Measurements from ENCODE around the gene CDSN.
A peak's percentile ranks its signal among the peaks of the same experiment; 100 is the strongest.
"Not testable (repeated sequence)": the region's sequence is repeated elsewhere in the genome, so short reads cannot be mapped to it uniquely, and the experiment has no call there.

CDSN gene, protein sequence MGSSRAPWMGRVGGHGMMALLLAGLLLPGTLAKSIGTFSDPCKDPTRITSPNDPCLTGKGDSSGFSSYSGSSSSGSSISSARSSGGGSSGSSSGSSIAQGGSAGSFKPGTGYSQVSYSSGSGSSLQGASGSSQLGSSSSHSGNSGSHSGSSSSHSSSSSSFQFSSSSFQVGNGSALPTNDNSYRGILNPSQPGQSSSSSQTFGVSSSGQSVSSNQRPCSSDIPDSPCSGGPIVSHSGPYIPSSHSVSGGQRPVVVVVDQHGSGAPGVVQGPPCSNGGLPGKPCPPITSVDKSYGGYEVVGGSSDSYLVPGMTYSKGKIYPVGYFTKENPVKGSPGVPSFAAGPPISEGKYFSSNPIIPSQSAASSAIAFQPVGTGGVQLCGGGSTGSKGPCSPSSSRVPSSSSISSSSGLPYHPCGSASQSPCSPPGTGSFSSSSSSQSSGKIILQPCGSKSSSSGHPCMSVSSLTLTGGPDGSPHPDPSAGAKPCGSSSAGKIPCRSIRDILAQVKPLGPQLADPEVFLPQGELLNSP

DNA sequence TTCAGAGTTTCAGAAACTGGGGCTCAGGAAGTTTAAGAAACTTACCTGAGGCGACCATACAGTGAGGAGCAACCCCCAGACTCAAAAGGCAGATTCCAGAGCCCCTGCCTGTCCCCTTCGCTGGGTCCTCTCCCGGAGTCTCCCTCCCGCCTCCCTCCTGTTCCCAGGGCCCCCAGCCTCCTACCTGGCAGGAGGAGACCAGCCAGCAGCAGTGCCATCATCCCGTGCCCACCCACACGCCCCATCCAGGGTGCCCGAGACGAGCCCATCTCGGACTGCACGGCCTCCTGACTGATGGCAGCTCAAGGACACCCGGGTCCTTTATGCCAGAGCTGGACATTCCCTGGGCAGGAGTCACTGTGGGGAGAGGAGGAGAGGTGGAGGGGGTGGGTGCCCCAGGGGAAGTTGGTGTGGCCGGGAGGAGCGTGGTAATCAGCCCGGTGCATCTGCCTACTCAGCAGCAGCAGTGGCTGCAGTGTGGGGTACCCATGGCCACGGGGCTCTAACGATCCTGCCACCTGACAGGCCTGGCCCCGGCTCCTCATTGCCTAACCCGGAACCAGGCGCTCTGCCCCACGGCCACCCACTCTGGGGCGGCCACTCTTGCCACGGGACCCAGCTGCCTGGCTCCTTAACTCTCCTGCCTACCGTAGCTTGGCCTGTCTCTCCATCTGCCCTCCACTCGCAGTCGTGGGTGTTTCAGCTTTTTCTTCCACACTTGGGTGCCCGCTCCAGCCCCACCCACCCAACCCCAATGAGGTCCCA lies at the start of gene CDSN:
TSS of gene CDSN (minus strand) at position 296 of the 765 bp plus-strand sequence. CDS start at position 269, 27 bp downstream.
- DNase-seq (ENCODE audit: low spot score): no peak

DNA sequence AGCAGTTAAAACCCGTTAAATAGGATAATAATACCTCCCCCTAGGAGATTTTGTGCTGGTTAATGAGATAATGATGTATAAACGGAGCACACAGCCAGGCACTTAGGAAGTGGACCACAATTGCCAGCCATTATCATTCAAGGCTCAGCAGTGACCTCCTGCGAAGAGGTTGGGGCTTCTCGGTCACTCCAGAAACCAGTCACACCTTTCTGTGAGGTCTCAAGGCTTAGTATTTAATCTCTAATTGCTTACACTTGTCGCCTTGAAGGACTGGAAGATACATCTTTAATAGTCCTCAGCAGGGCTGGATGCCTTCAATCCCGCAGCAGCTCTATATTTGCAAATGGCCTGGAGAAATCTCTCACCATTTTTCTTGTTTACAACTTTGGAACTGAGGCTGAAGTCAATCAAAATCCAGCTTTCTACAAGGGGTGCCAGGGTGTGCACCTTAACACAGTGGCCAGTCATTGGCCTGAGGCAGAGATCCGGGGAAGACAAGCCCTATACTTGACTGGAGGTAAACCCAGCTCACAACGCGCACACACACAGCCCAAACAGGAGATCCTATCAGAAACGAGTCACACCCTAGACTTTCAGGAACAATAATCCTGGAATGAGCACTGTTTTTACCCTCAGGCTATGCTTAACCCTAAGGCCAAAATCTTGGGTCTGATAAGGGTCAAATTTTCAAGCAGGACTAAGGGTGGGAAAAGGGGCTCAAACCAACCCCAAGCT lies 49.0 kb upstream of the CDSN start:
- DNase-seq (ENCODE audit: low spot score): no peak

DNA sequence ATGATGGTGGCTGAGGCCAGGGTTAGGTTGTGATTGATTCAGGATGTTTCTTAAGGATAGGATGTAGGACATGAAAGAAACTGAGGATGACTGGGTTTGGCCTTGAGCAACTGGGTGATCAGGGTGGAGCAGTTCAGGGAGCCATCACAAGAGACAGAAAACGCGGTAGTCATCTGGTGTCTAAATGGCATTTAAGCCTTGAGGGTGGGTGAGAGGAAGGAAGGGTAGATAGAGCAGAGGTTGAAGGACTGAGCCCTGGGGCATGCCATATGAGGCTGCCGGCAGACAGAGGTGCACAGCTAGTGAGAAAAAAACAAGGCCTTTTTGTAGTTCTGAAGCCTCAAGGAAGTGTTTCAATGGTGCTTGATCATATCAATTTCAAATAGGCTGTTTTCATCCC lies 48.4 kb upstream of the CDSN start:
- DNase-seq (ENCODE audit: low spot score): no peak

DNA sequence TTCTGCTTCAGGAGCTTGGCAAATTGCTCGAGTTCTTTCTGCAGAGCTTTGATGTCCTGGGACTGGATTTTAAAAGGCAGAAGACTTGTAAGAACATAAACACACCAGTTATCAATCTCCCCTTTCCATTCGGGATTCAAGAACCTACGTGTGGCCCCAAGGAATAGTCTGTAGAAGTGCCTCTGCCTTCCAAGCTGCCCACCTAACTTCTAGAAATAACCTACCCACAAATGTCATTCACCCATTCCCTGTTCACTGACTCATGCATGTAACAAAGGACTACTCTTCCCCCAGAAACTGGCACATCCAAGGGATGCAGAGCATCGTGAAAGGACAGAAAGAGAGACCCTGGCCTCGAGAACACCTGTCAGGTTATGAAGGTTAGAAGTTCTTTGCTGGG lies 45.7 kb upstream of the CDSN start:
- DNase-seq (ENCODE audit: low spot score): no peak

DNA sequence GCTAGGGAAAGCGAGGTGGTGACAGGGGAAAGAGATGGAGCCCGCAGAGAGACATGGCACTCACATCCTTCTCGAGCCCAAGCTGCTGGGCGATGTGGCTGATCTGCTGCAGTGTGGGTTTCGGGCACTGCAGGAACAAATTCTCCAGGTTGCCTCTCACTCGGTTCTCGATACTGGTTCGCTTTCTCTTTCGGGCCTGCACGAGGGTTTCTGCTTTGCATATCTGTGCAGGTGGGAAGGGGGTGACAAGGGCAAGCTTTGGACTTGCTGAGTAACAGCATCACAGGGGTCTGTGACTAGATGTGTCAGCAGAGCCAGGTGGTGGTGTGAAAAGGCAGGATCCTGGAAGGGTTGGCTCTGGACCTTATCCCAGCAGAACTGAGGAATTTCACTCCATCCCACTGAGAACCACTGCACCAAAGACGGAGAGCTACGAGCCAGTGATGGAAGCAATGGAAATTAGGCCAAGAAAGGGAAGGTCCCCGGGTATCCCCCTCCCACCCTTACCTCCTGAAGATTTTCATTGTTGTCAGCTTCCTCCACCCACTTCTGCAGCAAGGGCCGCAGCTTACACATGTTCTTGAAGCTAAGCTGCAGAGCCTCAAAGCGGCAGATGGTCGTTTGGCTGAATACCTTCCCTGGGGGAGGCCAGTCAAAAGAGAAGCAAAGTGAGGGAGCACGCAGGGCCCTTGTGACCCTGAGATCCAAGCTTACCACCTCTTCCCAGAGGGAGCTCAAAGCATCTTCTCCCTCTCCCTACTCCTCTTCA lies 45.0 kb upstream of the CDSN start:
- not testable (repeated sequence) for DNase-seq (ENCODE audit: low spot score)

DNA sequence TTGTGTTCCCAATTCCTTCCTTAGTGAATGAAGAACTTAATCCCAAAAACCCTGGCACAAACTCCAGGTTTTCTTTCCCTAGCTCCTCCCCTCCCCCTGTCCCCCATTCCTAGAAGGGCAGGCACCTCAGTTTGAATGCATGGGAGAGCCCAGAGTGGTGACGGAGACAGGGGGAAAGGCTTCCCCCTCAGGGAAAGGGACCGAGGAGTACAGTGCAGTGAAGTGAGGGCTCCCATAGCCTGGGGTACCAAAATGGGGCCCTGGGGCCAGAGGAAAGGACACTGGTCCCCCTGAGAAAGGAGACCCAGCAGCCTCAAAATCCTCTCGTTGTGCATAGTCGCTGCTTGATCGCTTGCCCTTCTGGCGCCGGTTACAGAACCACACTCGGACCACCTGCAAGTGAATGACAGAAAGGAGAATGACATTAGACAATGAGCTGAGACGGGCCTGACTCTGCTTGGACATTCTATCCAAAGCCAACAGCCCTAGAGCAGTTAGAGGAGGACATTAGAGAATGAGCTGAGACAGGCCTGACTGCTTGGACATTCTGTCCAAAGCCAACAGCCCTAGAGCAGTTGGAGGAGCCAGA lies 44.3 kb upstream of the CDSN start:
- not testable (repeated sequence) for DNase-seq (ENCODE audit: low spot score)

DNA sequence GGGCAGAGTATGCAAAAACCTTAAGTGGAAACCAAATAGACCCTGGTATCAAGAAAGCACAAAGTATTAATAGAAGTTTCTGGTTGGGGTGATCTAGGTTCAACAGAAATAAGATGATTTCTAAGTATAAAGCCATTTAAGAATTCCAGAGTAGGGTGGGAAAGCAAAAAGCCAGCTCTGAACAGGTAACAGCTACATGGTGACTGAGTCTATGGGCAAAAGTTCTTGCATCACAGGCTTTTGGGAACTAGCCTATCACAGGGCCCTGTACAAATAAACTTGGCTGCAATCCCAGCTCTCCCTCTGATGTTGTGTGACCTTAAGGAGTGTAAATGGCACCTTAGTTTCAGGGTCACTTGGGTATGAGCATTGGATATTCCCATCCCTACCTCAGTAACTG lies 43.7 kb upstream of the CDSN start:
- no peak for DNase-seq (ENCODE audit: low spot score)

DNA sequence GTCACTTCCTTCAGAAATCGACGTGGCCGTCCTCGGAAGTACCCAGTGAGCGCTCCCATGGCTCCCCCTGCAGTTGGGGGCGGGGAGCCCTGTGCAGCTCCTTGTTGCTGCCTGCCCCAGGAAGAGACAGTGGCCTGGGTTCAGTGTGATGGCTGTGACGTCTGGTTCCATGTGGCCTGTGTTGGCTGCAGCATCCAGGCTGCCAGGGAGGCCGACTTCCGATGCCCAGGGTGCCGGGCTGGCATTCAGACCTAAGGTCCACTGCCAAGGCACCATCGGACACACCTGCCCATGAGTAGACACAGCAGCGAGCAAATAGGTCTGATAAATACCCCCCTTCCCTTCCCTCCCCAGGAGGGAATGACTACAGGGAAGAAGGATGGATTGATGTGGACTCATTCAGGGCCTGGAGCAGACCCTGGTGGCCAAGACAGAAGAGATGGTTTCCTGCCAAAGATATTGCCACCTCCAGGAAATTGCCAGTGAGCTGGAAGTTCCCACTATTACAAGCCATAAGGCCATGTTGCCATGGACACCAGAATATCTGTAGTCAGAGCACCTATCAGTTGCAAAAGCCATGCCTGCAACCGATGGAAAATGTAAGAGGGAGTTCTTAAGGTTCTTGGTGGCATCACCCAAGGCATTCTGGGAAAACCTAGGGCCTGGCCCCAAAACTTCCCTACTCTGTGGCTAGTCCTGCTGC lies 42.4 kb upstream of the CDSN start:
- no peak for DNase-seq (ENCODE audit: low spot score)

DNA sequence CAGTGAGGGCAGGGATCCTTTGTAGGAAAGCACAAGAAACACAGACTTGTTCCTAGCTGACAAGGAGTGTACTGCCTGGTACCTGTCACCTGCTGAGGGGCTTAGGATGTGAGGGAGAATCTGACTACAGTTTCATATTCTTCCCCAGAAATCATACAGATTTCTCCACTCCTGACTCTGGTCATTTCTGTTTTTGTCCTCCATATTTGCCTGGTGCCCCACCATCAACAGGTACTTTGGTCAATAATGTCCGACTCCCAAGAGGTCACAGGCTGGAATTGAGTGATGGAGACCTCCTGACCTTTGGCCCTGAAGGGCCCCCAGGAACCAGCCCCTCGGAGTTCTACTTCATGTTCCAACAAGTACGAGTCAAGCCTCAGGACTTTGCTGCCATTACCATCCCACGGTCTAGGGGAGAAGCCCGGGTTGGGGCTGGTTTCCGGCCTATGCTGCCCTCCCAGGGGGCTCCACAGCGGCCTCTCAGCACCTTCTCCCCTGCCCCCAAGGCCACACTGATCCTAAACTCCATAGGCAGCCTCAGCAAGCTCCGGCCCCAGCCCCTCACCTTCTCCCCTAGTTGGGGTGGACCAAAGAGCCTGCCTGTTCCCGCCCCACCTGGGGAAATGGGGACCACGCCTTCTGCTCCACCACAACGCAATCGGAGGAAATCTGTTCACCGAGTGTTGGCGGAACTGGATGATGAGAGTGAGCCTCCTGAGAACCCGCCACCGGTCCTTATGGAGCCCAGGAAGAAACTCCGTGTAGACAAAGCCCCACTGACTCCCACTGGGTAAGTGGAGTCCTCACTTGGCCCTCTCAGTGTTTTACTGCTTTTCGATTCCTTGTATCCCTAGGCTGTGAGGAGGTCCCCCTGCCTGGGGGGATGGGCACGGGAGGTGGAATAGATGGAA lies 41.2 kb upstream of the CDSN start:
- DNase-seq (ENCODE audit: low spot score): no peak

DNA sequence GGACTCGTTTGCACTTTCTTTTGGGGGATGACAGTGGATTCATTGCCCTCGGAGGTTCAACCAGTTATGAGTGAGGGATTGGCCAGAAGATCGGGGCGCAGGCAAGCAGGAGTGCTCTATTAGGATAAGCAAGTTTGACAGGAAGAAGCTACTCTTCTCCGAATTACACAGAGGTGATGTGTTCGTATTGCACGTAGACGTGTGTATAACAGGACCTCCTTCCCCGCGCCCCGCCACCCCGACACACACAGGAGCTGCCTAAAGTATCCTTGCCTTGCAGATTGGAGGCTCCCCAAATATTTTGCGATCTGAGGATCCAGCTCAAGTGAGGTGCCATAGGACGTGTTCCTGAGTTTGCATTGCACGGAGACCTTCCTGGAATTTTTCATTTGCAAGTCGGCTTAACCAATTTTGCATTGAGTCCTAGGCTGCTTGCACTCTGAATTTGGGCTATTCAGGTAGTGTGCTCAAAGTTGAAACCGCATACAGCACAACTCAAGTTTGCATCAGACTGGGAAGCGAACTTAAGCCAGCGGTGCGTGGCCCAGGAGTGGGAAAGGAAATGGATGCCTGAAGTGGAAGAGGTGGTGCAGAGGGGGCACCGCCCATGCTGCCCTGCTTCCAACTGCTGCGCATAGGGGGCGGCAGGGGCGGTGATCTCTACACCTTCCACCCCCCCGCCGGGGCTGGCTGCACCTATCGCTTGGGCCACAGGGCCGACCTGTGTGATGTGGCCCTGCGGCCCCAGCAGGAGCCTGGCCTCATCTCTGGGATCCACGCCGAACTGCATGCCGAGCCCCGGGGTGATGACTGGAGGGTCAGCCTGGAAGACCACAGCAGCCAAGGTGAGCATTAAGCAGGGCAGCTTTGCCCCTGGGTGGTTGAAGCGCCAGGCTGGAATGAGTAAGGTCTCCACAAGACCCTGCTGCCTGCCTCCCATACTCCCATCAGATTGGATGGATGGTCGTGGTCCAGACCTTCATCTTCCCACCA lies 38.9 kb upstream of the CDSN start:
- DNase-seq (ENCODE audit: low spot score): peak; percentile 48

DNA sequence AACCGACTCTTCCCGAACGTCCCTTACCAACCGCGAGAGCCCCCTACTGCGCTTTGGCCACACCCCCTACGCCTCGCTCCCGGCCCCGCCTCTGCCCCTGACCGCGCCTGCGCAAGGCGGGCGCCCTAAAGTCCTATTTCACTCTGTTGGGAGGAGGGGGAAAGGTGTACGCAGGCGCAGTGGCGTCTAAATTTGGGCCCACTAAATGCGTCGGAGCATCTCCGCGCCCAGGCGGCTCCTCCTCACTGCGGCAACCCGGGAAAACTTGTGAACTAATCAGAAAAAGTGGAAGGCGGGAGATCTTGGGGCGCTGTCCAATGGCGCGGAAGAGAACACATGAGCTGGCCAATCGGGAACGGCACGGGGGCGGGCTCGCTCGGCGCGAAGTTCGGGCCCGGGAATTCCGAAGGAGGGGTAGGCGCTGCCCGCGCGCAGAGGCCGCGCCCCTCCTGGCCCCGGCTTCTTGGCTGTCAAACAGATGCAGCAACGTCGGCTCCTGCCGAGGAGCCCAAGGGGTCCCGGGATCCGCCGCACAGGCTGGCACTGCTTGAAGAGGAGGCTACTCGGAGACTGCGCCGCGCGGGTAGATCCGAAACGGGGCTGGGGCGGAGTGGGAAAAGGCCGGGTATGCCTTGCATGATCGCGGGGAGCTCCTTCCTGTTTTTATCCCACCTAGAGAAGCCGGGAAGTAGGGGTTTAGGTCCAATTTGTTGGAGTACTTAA lies 38.1 kb upstream of the CDSN start, which contains the start of gene TCF19:
TSS of gene TCF19 (plus strand) at position 450 of the 723 bp plus-strand sequence. CDS start 881 bp downstream, outside the sequence.
- DNase-seq (ENCODE audit: low spot score): peak; percentile 100

DNA sequence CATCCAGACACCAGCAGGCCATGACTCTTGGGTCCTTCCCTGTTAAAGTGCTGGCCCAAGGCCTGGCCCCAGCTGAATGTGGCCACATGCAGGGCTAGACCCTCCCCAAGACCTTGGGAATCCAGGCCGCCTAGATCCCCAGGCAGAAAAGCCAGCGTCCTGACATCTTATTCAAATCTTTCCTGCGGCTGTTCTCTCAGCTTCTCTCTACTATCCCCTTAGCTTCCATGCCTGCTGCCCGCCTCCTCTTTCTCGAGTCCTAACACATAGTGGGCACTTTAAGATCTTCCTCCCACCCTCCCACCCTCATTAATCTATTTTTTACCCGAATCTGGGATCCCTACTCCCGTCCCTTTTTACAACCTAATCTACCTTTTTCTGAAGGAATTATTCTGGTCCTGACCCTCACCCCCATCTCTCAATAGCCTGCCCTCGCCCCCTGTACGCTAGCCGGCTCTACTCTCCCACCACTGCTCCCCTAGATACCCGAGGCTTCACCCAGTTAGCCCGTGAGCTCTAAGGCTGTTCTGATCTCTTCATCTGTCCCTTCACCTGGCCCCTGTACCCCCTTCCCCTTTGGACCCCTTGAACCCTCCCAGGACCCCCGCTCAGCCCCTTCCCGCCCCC lies 37.4 kb upstream of the CDSN start, which contains the start of gene CCHCR1:
TSS of gene CCHCR1 (minus strand) at position 290 of the 627 bp plus-strand sequence. CDS start at position 88, 202 bp downstream.
- DNase-seq (ENCODE audit: low spot score): no peak

DNA sequence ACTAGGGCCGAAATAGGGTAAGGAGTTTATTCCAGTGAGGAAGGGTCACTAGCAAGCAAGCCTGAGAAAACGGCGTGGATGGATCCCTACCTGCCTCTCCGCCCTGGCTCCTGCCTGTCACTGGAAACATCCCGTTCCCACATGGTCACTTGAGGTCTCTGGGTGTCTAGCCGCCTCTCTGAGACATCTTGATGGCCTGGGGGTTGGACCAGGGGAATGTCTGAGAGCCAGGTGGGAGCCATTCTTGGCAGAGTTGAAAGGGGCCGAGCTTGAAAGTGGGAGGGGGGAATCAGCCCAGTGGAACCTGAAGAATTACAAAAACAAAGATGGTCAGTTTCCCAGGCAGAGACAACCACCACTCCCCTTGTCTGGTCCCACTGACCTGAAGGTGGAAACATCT lies 36.4 kb upstream of the CDSN start:
- DNase-seq (ENCODE audit: low spot score): no peak

DNA sequence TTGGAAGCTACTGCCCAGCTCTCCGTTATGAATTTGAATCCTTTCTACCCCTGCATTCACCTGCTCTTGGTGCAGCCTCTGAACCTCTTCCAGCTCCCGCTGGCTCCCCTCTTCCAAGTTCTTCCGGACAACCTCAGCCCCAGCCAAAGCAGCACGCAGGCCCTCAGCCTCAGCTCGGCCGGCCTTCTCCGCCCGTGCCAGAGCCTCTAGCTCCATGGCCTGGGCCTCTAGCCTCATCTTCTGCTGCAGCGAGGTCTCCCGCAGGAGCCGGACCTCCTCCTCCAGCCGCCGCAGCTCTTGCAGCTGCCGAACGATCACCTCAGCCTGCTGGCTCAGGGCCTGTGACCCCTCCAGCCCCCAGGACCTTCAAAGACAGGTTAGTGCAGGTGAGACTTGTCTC lies 34.2 kb upstream of the CDSN start:
- no peak for DNase-seq (ENCODE audit: low spot score)

DNA sequence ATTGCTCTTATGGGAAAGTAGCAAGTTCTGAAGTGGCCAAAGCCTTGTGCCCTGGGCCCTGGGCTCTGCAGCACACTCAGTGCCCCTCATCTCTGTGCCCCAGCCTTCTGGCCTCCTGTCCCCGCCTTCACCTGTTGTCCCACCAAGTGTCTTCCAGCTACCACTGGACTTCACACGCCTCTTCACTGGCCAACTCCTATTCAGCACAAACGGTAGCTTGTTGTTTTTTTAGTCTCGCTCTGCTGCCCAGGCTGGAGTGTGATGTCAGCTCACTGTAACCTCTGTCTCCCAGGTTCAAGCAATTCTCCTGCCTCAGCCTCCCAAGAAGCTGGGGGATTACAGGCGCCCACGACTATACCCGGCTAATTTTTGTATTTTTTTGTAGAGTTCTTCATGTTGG lies 32.5 kb upstream of the CDSN start:
- no peak for DNase-seq (ENCODE audit: low spot score)

DNA sequence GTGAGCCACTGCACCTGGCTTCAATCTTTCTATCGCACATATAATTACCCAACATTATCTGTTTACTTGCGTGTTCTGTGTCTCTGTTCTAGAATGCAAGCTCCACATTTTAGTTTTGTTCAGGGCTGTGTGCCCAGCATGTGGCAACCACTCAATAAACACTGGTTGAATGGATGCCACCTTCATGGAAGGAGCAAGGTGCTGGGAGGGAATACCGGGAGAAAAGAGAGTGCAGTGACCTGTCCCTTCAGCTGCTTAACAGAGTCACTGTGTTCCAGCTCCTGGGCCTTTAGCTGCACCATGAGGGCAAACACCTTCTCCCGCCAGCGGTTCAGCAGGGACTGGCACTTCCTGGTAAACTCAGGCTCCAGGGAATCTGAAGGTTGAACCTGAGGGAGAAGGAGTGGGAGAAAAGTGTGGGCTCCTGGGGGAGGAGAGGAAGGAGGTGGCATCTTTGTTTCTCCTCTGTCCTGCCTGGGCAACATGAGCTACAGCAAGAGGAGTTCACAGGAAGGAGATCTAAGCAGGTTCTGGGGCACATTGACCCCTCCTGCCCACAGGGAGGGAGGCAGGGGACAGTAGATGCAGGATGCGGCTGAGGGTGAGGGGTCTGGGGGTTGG lies 29.7 kb upstream of the CDSN start:
- DNase-seq (ENCODE audit: low spot score): no peak
